IMR-90 (cell line): ENCODE results near the gene BTN2A1. TPM values are rescaled to one million over a fixed set of nuclear protein-coding genes. Genes with fewer than 3 reads are reported as not detected.

Experiments
- ATAC-seq: fragments of 200-7000 bp; cut with Tn5 transposase; 2 replicates; pipeline ENCODE4 v1.9.1; 2020; ENCODE audit warnings: low read depth, mild to moderate bottlenecking, moderate library complexity
- BruUV-seq: library from RNA; stranded (reverse); fragments of 400-500 nt; replicated peaks from 2 replicates; lab custom pipeline; 2021; lab: Mats Ljungman, UMichigan
- CTCF ChIA-PET: fragments of 300-600 bp; formaldehyde crosslinking; extraction: SDS; loops from one replicate; lab custom pipeline; 2021; ENCODE audit warnings: antibody characterized with exemption; lab: Yijun Ruan, JAX
- POLR2A ChIA-PET: fragments of 300-600 bp; sonication (Branson Sonifier 250); formaldehyde crosslinking; loops from one replicate; lab custom pipeline; 2022; ENCODE audit warnings: antibody characterized with exemption; ENCODE audit not compliant: unreplicated experiment; lab: Charles Lee
- DNase-seq: peaks from one replicate; pipeline ENCODE4 v3.0.0; 2013
- H2AFZ ChIP-seq: replicated peaks from 2 replicates; pipeline ENCODE3; 2013; ENCODE audit warnings: low read length, mild to moderate bottlenecking; ENCODE audit not compliant: poor library complexity
- H2AK5ac ChIP-seq: 2 replicates; pipeline ENCODE4 v1.6.1; 2013; ENCODE audit warnings: low read depth, low read length, inconsistent platforms
- H2AK9ac ChIP-seq: replicated peaks from 2 replicates; pipeline ENCODE3; 2013; ENCODE audit warnings: mild to moderate bottlenecking, low read depth, low read length, moderate library complexity; ENCODE audit not compliant: poor library complexity
- H2BK120ac ChIP-seq: 2 replicates; pipeline ENCODE4 v1.6.1; 2013; ENCODE audit warnings: low read depth, low read length, inconsistent platforms
- H2BK15ac ChIP-seq: 3 replicates; pipeline ENCODE4 v1.6.1; 2013; ENCODE audit warnings: low read depth, low read length, inconsistent platforms
- H2BK20ac ChIP-seq: 2 replicates; pipeline ENCODE4 v1.6.1; 2013; ENCODE audit warnings: low read depth, mild to moderate bottlenecking, inconsistent platforms, low read length, moderate library complexity
- H2BK5ac ChIP-seq: 2 replicates; pipeline ENCODE4 v1.6.1; 2013; ENCODE audit warnings: mild to moderate bottlenecking, low read depth, low read length, inconsistent platforms; ENCODE audit not compliant: poor library complexity, severe bottlenecking
- H3K14ac ChIP-seq: replicated peaks from 2 replicates; pipeline ENCODE4 v1.6.1; 2013; ENCODE audit warnings: low read depth, low read length, inconsistent platforms
- H3K18ac ChIP-seq: 2 replicates; pipeline ENCODE4 v1.6.1; 2013; ENCODE audit warnings: low read depth, low read length, control low read depth
- H3K23ac ChIP-seq: 2 replicates; pipeline ENCODE4 v1.6.1; 2013; ENCODE audit warnings: low read depth, low read length, inconsistent platforms
- H3K27ac ChIP-seq: 2 replicates; pipeline ENCODE4 v1.5.1; 2013; ENCODE audit warnings: mild to moderate bottlenecking, control low read depth, low read length; ENCODE audit not compliant: insufficient read depth
- H3K27me3 ChIP-seq: 2 replicates; pipeline ENCODE4 v1.6.1; 2013; ENCODE audit warnings: low read length; ENCODE audit not compliant: control insufficient read depth, insufficient read depth
- H3K36me3 ChIP-seq: 2 replicates; pipeline ENCODE4 v1.6.1; 2013; ENCODE audit warnings: low read length, mixed read lengths; ENCODE audit not compliant: control insufficient read depth, insufficient read depth
- H3K4ac ChIP-seq: 2 replicates; pipeline ENCODE4 v1.6.1; 2013; ENCODE audit warnings: low read depth, low read length, inconsistent platforms
- H3K4me1 ChIP-seq: 2 replicates; pipeline ENCODE4 v1.6.1; 2013; ENCODE audit warnings: low read length, mixed read lengths; ENCODE audit not compliant: control insufficient read depth, insufficient read depth
- H3K4me2 ChIP-seq: 2 replicates; pipeline ENCODE4 v1.6.1; 2013; ENCODE audit warnings: low read depth, mild to moderate bottlenecking, control low read depth, low read length, moderate library complexity
- H3K4me3 ChIP-seq: 2 replicates; pipeline ENCODE4 v1.5.1; 2013; ENCODE audit warnings: low read depth, mild to moderate bottlenecking, control low read depth, low read length, moderate library complexity; ENCODE audit not compliant: insufficient read depth
- H3K56ac ChIP-seq: 2 replicates; pipeline ENCODE4 v1.6.1; 2013; ENCODE audit warnings: low read length, inconsistent platforms; ENCODE audit not compliant: insufficient read depth; ENCODE audit errors: extremely low read depth
- H3K79me1 ChIP-seq, 2 experiments: 2 replicates each; pipeline ENCODE4 v1.6.1; 2013; ENCODE audit warnings: low read length in 2 of 2, inconsistent platforms in 1 of 2, low read depth in 1 of 2
- H3K9ac ChIP-seq: 2 replicates; pipeline ENCODE4 v1.6.1; 2013; ENCODE audit warnings: low read depth, low read length, control low read depth
- H3K9me1 ChIP-seq: 2 replicates; pipeline ENCODE4 v1.6.1; 2013; ENCODE audit warnings: low read length, inconsistent platforms; ENCODE audit not compliant: insufficient read depth
- H3K9me3 ChIP-seq: 2 replicates; pipeline ENCODE4 v1.6.1; 2013; ENCODE audit warnings: low read length; ENCODE audit not compliant: control insufficient read depth, insufficient read depth
- H4K20me1 ChIP-seq: 2 replicates; pipeline ENCODE4 v1.6.1; 2013; ENCODE audit warnings: low read length, inconsistent platforms; ENCODE audit not compliant: insufficient read depth
- H4K5ac ChIP-seq: 2 replicates; pipeline ENCODE4 v1.6.1; 2013; ENCODE audit warnings: mild to moderate bottlenecking, low read depth, low read length, control low read depth
- H4K8ac ChIP-seq, 2 experiments: 2 replicates each; pipeline ENCODE4 v1.6.1; 2013; ENCODE audit warnings: low read depth in 2 of 2, low read length in 2 of 2, control low read depth in 1 of 2, inconsistent platforms in 1 of 2
- H4K91ac ChIP-seq: 2 replicates; pipeline ENCODE4 v1.6.1; 2013; ENCODE audit warnings: low read depth, low read length, inconsistent platforms; ENCODE audit not compliant: insufficient read depth
- BHLHE40 ChIP-seq: fragments of 150-350 bp; IDR thresholded peaks from 2 replicates; pipeline ENCODE4 v1.6.1; 2016; ENCODE audit warnings: mild to moderate bottlenecking, low read depth, low read length
- CEBPB ChIP-seq: IDR thresholded peaks from 2 replicates; pipeline ENCODE4 v1.6.1; 2012; ENCODE audit warnings: low read depth, low read length, improper control_type of control experiment
- CHD1 ChIP-seq: IDR thresholded peaks from 2 replicates; pipeline ENCODE4 v1.6.1; 2012; ENCODE audit warnings: low read depth, low read length, improper control_type of control experiment
- FOS ChIP-seq: fragments of 150-350 bp; IDR thresholded peaks from 2 replicates; pipeline ENCODE4 v1.6.1; 2016; ENCODE audit warnings: low read depth, low read length
- RFX5 ChIP-seq: IDR thresholded peaks from 2 replicates; pipeline ENCODE4 v1.8.0; 2012; ENCODE audit warnings: low read depth, mild to moderate bottlenecking, low read length, moderate library complexity
- SMC3 ChIP-seq: fragments of 150-350 bp; IDR thresholded peaks from 2 replicates; pipeline ENCODE4 v1.6.1; 2016; ENCODE audit warnings: low read depth, mild to moderate bottlenecking, antibody characterized with exemption, low read length, moderate library complexity
- WGBS, 2 experiments: methylation state at CpG; one replicate each; pipeline versions ENCODE4 v1.1.5 to v1.1.7; 2013; ENCODE audit warnings: missing lambda C conversion rate in 2 of 2; ENCODE audit not compliant: insufficient read length in 1 of 2; ENCODE audit errors: extremely low coverage in 2 of 2; 5-methylcytosine and 5-hydroxymethylcytosine counted together
- dilution Hi-C: fragments of 300-500 bp; cut with HindIII; formaldehyde crosslinking; loops from one replicate; pipeline ENCODE4 v1.14.3; 2018; ENCODE audit warnings: low sequenced_read_pairs; ENCODE audit not compliant: unreplicated experiment
- in situ Hi-C: fragments of 300-500 bp; cut with MboI; formaldehyde crosslinking; loops from 3 replicates; pipeline ENCODE4 v1.14.3; 2019; ENCODE audit warnings: low sequenced_read_pairs, inconsistent platforms, mixed read lengths
- intact Hi-C: fragments of 100-400 bp; cut with micrococcal nuclease; formaldehyde crosslinking; loops from 2 replicates; pipeline ENCODE4 v1.10.0; 2022
- polyA plus RNA-seq, 3 experiments: library from polyadenylated mRNA; depleted of rRNA; stranded (reverse); fragments of >200 nt; gene quantifications; 2 replicates each; pipeline ENCODE4 v1.2.3, GENCODE V29; 2012; ENCODE audit warnings: low replicate concordance in 1 of 3
- total RNA-seq: library from RNA; depleted of rRNA; stranded (reverse); fragments of >200 nt; gene quantifications from 2 replicates; pipeline ENCODE4 v1.2.3, GENCODE V29; 2012

BTN2A1 gene
- total and polyA plus RNA-seq, 2 of the 4 experiments (the other 2 are of a cell fraction), result 13.6 to 40.2 TPM

GRCh38 chr6:26428206-26428605, 29.5 kb upstream of the BTN2A1 start:
- CTCF ChIA-PET, result no interaction called here
- H3K14ac ChIP-seq, result no peak overlapping the region
- intact Hi-C loops, result no loop called here
- H2AFZ ChIP-seq, result no peak overlapping the region
- WGBS, 2 experiments, result no CpG with 5 or more reads among the region's 2 CpGs
- H2AK9ac ChIP-seq, result no peak overlapping the region
- H3K9me3 ChIP-seq, result no peaks in the 10 kb centered on the region
- in situ Hi-C loops, result no loop called here
- H4K8ac ChIP-seq, result no peak overlapping the region
- TF ChIP-seq CEBPB (no peak), CHD1 (no peak), RFX5 (no peak), FOS (no peak), BHLHE40 (no peak), SMC3 (no peak)
- H3K56ac ChIP-seq, result no peak overlapping the region
- no peak overlapping the region for H4K5ac ChIP-seq
- H2BK20ac ChIP-seq, result no peak overlapping the region
- no peak overlapping the region for H4K91ac ChIP-seq
- no peak overlapping the region for H3K4me3 ChIP-seq
- peaks cover 44% of the 10 kb centered on the region for H3K36me3 ChIP-seq
- no peak for DNase-seq
- H2BK120ac ChIP-seq, result no peak overlapping the region
- no peak overlapping the region for H2BK5ac ChIP-seq
- no peak overlapping the region for H3K18ac ChIP-seq
- no peak overlapping the region for H3K4me2 ChIP-seq
- H3K9me1 ChIP-seq, result peaks cover 18% of the 10 kb centered on the region
- BruUV-seq, result no TSS peak
- H3K4me1 ChIP-seq, result peaks cover 5% of the 10 kb centered on the region
- H2BK15ac ChIP-seq, result no peak overlapping the region
- no peaks in the 10 kb centered on the region for H4K20me1 ChIP-seq
- no peak overlapping the region for H3K9ac ChIP-seq
- H3K27me3 ChIP-seq, result no peaks in the 10 kb centered on the region
- peaks cover 12 to 51% of the 10 kb centered on the region in 2 experiments; a peak in 2 of 4 replicates for H3K79me1 ChIP-seq
- no peak overlapping the region for H3K4ac ChIP-seq
- no peak overlapping the region for H2AK5ac ChIP-seq
- dilution Hi-C loops, result no loop called here
- POLR2A ChIA-PET, result no interaction called here
- H3K27ac ChIP-seq, result no peak overlapping the region
- H3K23ac ChIP-seq, result no peak overlapping the region
- no peak for ATAC-seq
